K562 (cell line): ENCODE data around the gene NRN1L. TPM values are rescaled to one million over a fixed set of nuclear protein-coding genes. Genes with fewer than 3 reads are reported as not detected.

Experiments
- CBFB ChIP-seq: sonication (generic); formaldehyde crosslinking; IDR thresholded peaks from 2 replicates; pipeline ENCODE4 v1.4.0; 2020; ENCODE audit warnings: mild to moderate bottlenecking, missing genetic modification reagents
- EP400 ChIP-seq: fragments of 450-650 bp; IDR thresholded peaks from 2 replicates; pipeline ENCODE4 v1.6.1; 2017; ENCODE audit warnings: antibody characterized with exemption, mild to moderate bottlenecking, moderate library complexity
- ESRRB ChIP-seq: fragments of 250-450 bp; sonication (Bioruptor Pico); IDR thresholded peaks from 2 replicates; pipeline ENCODE4 v1.5.0; 2020; ENCODE audit warnings: mild to moderate bottlenecking, moderate library complexity, borderline replicate concordance
- FOXA3 ChIP-seq, 2 experiments: fragments of 450-650 bp in 1 of 2; sonication (generic) in 1 of 2; formaldehyde crosslinking; IDR thresholded peaks in 1 of 2; conservative IDR thresholded peaks in 1 of 2; 2 replicates each; pipeline versions ENCODE4 v1.4.0 to v1.8.0; 2020 to 2022; ENCODE audit warnings: mild to moderate bottlenecking in 2 of 2, missing genetic modification reagents in 1 of 2
- FOXK2 ChIP-seq, 2 experiments: fragments of 450-650 bp; IDR thresholded peaks in 1 of 2; conservative IDR thresholded peaks in 1 of 2; 2 replicates each; pipeline ENCODE4 v1.6.1; 2016; ENCODE audit warnings: low read depth in 2 of 2, mild to moderate bottlenecking in 1 of 2
- HDGF ChIP-seq: fragments of 450-650 bp; IDR thresholded peaks from 2 replicates; pipeline ENCODE4 v1.6.1; 2016
- HOXB6 ChIP-seq: fragments of 250-450 bp; sonication (Bioruptor Pico); IDR thresholded peaks from 2 replicates; pipeline ENCODE4 v1.5.1; 2022; ENCODE audit warnings: mild to moderate bottlenecking, borderline replicate concordance
- KLF16 ChIP-seq: IDR thresholded peaks from 2 replicates; pipeline ENCODE4 v1.6.1; 2016; ENCODE audit warnings: antibody characterized with exemption
- NBN ChIP-seq: fragments of 450-650 bp; IDR thresholded peaks from 2 replicates; pipeline ENCODE4 v1.6.1; 2016; ENCODE audit warnings: low read depth, mild to moderate bottlenecking
- PCBP2 ChIP-seq: fragments of 200-400 bp; formaldehyde crosslinking; IDR thresholded peaks from 2 replicates; pipeline ENCODE4 v1.6.1; 2018; ENCODE audit warnings: low read length, low read depth, mild to moderate bottlenecking, moderate library complexity; ENCODE audit not compliant: poor library complexity, severe bottlenecking
- PHB ChIP-seq: fragments of 250-450 bp; sonication (Bioruptor Pico); IDR thresholded peaks from 2 replicates; pipeline ENCODE4 v1.5.0; 2021
- SAFB ChIP-seq: fragments of 200-400 bp; formaldehyde crosslinking; IDR thresholded peaks from 2 replicates; pipeline ENCODE4 v1.6.1; 2017; ENCODE audit warnings: low read depth, low read length, borderline replicate concordance
- SMAD1 ChIP-seq: fragments of 150-350 bp; IDR thresholded peaks from 2 replicates; pipeline ENCODE4 v1.6.1; 2014; ENCODE audit warnings: low read length, low read depth; ENCODE audit not compliant: partially characterized antibody
- TEAD4 ChIP-seq, 2 experiments: sonication (generic) in 1 of 2; formaldehyde crosslinking in 1 of 2; IDR thresholded peaks; 2 replicates each; pipeline versions ENCODE4 v1.6.1 to v1.8.0; 2012 to 2022; ENCODE audit warnings: borderline replicate concordance in 1 of 2, inconsistent platforms in 1 of 2, low read length in 1 of 2, mild to moderate bottlenecking in 1 of 2, missing genetic modification reagents in 1 of 2
- TRIM24 ChIP-seq, 2 experiments: fragments of 450-650 bp; IDR thresholded peaks; 2 replicates each; pipeline ENCODE4 v1.6.1; 2016
- ZNF165 ChIP-seq: fragments of 250-450 bp; sonication (Bioruptor Pico); IDR thresholded peaks from 2 replicates; pipeline ENCODE4 v1.4.0; 2020; ENCODE audit warnings: borderline replicate concordance
- ZNF239 ChIP-seq: fragments of 250-450 bp; sonication (Bioruptor Pico); IDR thresholded peaks from 2 replicates; pipeline ENCODE4 v1.4.0; 2020; ENCODE audit warnings: mild to moderate bottlenecking
- ZNF76 ChIP-seq: fragments of 250-450 bp; sonication (Bioruptor Pico); IDR thresholded peaks from 2 replicates; pipeline ENCODE4 v1.4.0; 2020; ENCODE audit warnings: mild to moderate bottlenecking, moderate library complexity, borderline replicate concordance
- ZNF785 ChIP-seq: fragments of 250-450 bp; sonication (Bioruptor Pico); IDR thresholded peaks from 2 replicates; pipeline ENCODE4 v1.4.0; 2020; ENCODE audit warnings: mild to moderate bottlenecking
- polyA plus RNA-seq, 8 experiments: library from polyadenylated mRNA; depleted of rRNA in 4 of 8; stranded (reverse) in 5 of 8; unstranded in 3 of 8; fragments of >200 nt; fragmentation: Nextera tagmentation in 2 of 8; fragmentation: Illumina TruSeq in 1 of 8; extraction: Ambion mirVana in 2 of 8; extraction: Trizol in 1 of 8; gene quantifications; 2 replicates each; pipeline versions ENCODE4 v1.2.1 to v1.2.3, GENCODE V29; 2011 to 2014; ENCODE audit warnings: inconsistent platforms in 1 of 8, missing spikeins in 1 of 8
- total RNA-seq, 7 experiments: library from RNA; depleted of rRNA in 6 of 7; stranded (reverse); fragments of >200 nt in 6 of 7; fragmentation: Illumina TruSeq in 2 of 7; extraction: Trizol in 2 of 7; gene quantifications; 2 replicates each; pipeline versions ENCODE4 v1.2.1 to v1.2.3, GENCODE V29; 2011 to 2021; ENCODE audit warnings: low replicate concordance in 1 of 7
- TF ChIP-seq, protein P1 (sequence below), 3 experiments: fragments of 200-800 bp in 1 of 3; sonication (Bioruptor generic) in 1 of 3; sonication (generic) in 1 of 3; formaldehyde crosslinking in 1 of 3; IDR thresholded peaks; 2 replicates each; pipeline versions ENCODE4 v1.6.1 to v1.8.0; 2016 to 2022; ENCODE audit warnings: mild to moderate bottlenecking in 2 of 3, missing compliant biosample characterization in 2 of 3, missing genetic modification characterization in 2 of 3, missing genetic modification reagents in 1 of 3
- TF ChIP-seq, protein P2 (sequence below): fragments of 250-450 bp; sonication (Bioruptor Pico); IDR thresholded peaks from 2 replicates; pipeline ENCODE4 v1.8.0; 2021; ENCODE audit warnings: borderline replicate concordance, mild to moderate bottlenecking, moderate library complexity; ENCODE audit not compliant: poor library complexity, severe bottlenecking
- TF ChIP-seq, protein P3 (sequence below): sonication (generic); formaldehyde crosslinking; IDR thresholded peaks from 2 replicates; pipeline ENCODE4 v1.8.0; 2022; ENCODE audit warnings: mild to moderate bottlenecking, missing genetic modification reagents

Gene NRN1L
- total and polyA plus RNA-seq, 9 of the 15 experiments (the other 6 are each of a cell fraction or from before 2014, with no cell fraction given): 0.22 to 0.86 (median 0.61) TPM; not detected in 5

DNA sequence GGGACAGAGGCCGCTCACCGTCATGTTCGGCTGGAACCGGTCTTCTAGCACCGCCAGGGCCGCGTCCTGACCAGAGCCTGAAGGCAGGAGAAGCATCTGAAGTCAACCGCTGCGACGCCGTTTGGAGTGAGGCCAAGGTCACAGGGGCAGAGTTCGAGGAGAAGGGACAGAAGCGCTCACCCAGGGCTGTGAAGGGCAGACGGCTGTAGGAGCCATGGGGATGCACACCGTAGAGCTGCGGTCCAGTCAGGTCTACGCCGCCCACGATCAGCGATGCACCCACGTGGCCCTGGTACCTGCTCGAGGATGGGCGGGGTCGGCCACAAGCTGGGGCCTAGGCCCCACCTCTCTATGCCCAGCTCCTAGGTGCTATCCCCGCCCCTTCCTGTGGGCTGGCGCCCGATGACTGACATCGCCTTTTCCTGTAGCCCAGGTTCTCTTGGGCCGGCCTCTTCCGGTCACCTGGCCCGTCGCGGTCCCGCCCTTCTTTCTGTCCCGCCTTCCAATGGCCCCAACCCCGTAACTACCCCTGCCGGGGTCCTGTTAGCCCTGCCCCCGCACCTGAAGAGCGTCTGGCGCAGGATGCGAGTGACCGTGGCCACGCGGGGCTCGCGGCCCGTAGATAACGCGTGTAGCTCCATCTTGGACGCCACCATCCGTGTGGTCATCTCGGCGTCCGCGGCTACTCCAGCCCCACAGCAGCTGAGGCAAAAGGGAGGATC is 50.9 kb downstream of the NRN1L start (continued):
- TF ChIP-seq HOXB6 (CRISPR knock-in tag): no peak
- no peak for TF ChIP-seq TRIM24 (IDR thresholded peaks at IDR 0.05)
- TF ChIP-seq FOXK2 (conservative IDR thresholded peaks at IDR 0.05 in 1 of 2, IDR thresholded peaks at IDR 0.05 in 1 of 2; ENCODE audit: low read depth in 2 of 2): peak in 1 of 2 experiments; percentile 59; a peak in 2 of 4 replicates
- TF ChIP-seq PCBP2: no peak
- peak; percentile 9; the same call in 1 of the 2 replicates for TF ChIP-seq KLF16
- TF ChIP-seq SAFB: peak; percentile 73; the same call in 1 of the 2 replicates
- TF ChIP-seq CBFB: peak; percentile 88; the same call in 1 of the 2 replicates
- 0 out of 4 replicates have a peak, but pooled peaks of 1 of the 2 experiments have one; percentile 35 for TF ChIP-seq FOXA3 (CRISPR knock-in tag; conservative IDR thresholded peaks at IDR 0.05 in 1 of 2, IDR thresholded peaks at IDR 0.05 in 1 of 2)
- no peak for TF ChIP-seq ZNF239 (CRISPR knock-in tag)
- TF ChIP-seq ZNF785 (CRISPR knock-in tag): no peak
- TF ChIP-seq, protein P1, sequence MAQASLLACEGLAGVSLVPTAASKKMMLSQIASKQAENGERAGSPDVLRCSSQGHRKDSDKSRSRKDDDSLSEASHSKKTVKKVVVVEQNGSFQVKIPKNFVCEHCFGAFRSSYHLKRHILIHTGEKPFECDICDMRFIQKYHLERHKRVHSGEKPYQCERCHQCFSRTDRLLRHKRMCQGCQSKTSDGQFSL (CRISPR knock-in tag; IDR thresholded peaks at IDR 0.05): no peak
- TF ChIP-seq, protein P1 (tag; IDR thresholded peaks at IDR 0.05): no peak
- TF ChIP-seq, protein P2, sequence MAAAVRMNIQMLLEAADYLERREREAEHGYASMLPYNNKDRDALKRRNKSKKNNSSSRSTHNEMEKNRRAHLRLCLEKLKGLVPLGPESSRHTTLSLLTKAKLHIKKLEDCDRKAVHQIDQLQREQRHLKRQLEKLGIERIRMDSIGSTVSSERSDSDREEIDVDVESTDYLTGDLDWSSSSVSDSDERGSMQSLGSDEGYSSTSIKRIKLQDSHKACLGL (CRISPR knock-in tag): peak; percentile 86
- 0 out of 2 replicates have a peak, but pooled peaks have one; percentile 35 for TF ChIP-seq HDGF
- TF ChIP-seq ESRRB (CRISPR knock-in tag): no peak
- TF ChIP-seq SMAD1: peak; percentile 64
- peak; percentile 38; the same call in 1 of the 2 replicates for TF ChIP-seq TEAD4 (IDR thresholded peaks at IDR 0.05; ENCODE audit: low read length)
- 0 out of 2 replicates have a peak, but pooled peaks have one; percentile 27 for TF ChIP-seq TEAD4 (CRISPR knock-in tag; IDR thresholded peaks at IDR 0.05; ENCODE audit: borderline replicate concordance)
- TF ChIP-seq, protein P3, sequence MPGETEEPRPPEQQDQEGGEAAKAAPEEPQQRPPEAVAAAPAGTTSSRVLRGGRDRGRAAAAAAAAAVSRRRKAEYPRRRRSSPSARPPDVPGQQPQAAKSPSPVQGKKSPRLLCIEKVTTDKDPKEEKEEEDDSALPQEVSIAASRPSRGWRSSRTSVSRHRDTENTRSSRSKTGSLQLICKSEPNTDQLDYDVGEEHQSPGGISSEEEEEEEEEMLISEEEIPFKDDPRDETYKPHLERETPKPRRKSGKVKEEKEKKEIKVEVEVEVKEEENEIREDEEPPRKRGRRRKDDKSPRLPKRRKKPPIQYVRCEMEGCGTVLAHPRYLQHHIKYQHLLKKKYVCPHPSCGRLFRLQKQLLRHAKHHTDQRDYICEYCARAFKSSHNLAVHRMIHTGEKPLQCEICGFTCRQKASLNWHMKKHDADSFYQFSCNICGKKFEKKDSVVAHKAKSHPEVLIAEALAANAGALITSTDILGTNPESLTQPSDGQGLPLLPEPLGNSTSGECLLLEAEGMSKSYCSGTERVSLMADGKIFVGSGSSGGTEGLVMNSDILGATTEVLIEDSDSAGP (CRISPR knock-in tag): 0 out of 2 replicates have a peak, but pooled peaks have one; percentile 66
- peak; percentile 11; the same call in 1 of the 2 replicates for TF ChIP-seq ZNF76
- no peak for TF ChIP-seq ZNF165 (CRISPR knock-in tag)
- peak; percentile 85 for TF ChIP-seq EP400
- 0 out of 2 replicates have a peak, but pooled peaks have one; percentile 27 for TF ChIP-seq NBN
- no peak for TF ChIP-seq PHB (CRISPR knock-in tag)
